ENCODE results near the gene UBE2E3. TPM values are rescaled to one million over a fixed set of nuclear protein-coding genes. Genes with fewer than 3 reads are reported as not detected.
"Not testable (repeated sequence)": the region's sequence is repeated elsewhere in the genome, so short reads cannot be mapped to it uniquely, and the experiment has no call there.

UBE2E3 gene
- 100 to 1,000 TPM in 2 of 4 donors, 10 to 100 TPM in 2; 55.5 to 131 (median 99.0) TPM for total RNA-seq

- peak; percentile 59 to 65 for DNase-seq (ENCODE audit: low spot score in 2 of 2)
- 1 to 2% methylated on average over 18 to 76 of the region's 106 CpGs for WGBS, 2 donors
Measured at GRCh38 chr2:180980106-180980942, at the start of gene UBE2E3. UBE2E3 (plus strand) TSS chr2:180980605; CDS start chr2:180982043, 1,438 bp downstream.

GRCh38 chr2:180931841-180932240, 48.6 kb upstream of the UBE2E3 start:
- TF ChIP-seq EP300 (IDR thresholded peaks at IDR 0.05) (no peak), POLR2A (IDR thresholded peaks at IDR 0.05) (no peak), CTCF (IDR thresholded peaks at IDR 0.05) (no peak)
- DNase-seq (ENCODE audit: low spot score in 2 of 2) = no peak
- no peak overlapping the region for H3K27ac ChIP-seq
- H3K9me3 ChIP-seq = no peaks in the 10 kb centered on the region
- no peak overlapping the region for H3K4me3 ChIP-seq
- no peaks in the 10 kb centered on the region for H3K36me3 ChIP-seq
- H3K4me1 ChIP-seq = no peaks in the 10 kb centered on the region
- no peaks in the 10 kb centered on the region for H3K27me3 ChIP-seq

More at GRCh38 chr2:180980106-180980942, at the start of gene UBE2E3:
- Histone ChIP-seq H3K9me3 (no peaks in the 10 kb centered on the region), H3K27ac (peak within 1 kb of the TSS; percentile 92 to 96 (median 93)), H3K36me3 (no peaks in the 10 kb centered on the region), H3K4me1 (peaks cover 0 to 42% (median 18%) of the 10 kb centered on the region in 4 donors), H3K4me3 (peak within 1 kb of the TSS; percentile 66 to 83 (median 74)), H3K27me3 (no peaks in the 10 kb centered on the region)
- TF ChIP-seq POLR2A (IDR thresholded peaks at IDR 0.05) = peak; percentile 9 to 60
- peak; percentile 82 to 95 (median 92) for TF ChIP-seq CTCF (IDR thresholded peaks at IDR 0.05)
- TF ChIP-seq EP300 (IDR thresholded peaks at IDR 0.05) = peak in 1 of 2 donors; percentile 30

GRCh38 chr2:180933332-180933731, 47.1 kb upstream of the UBE2E3 start:
- TF ChIP-seq EP300 (IDR thresholded peaks at IDR 0.05) = no peak
- no peak for TF ChIP-seq CTCF (IDR thresholded peaks at IDR 0.05)
- no peak for TF ChIP-seq POLR2A (IDR thresholded peaks at IDR 0.05)

GRCh38 chr2:180934911-180935310, 45.5 kb upstream of the UBE2E3 start:
- Histone ChIP-seq H3K36me3 (no peaks in the 10 kb centered on the region), H3K4me3 (no peak overlapping the region), H3K4me1 (no peaks in the 10 kb centered on the region), H3K27me3 (no peaks in the 10 kb centered on the region), H3K9me3 (no peaks in the 10 kb centered on the region), H3K27ac (no peak overlapping the region)
- no peak for DNase-seq (ENCODE audit: low spot score in 2 of 2)
- no peak for TF ChIP-seq CTCF (IDR thresholded peaks at IDR 0.05)
- no peak for TF ChIP-seq EP300 (IDR thresholded peaks at IDR 0.05)
- TF ChIP-seq POLR2A (IDR thresholded peaks at IDR 0.05) = no peak
- 49 to 55% methylated on average over 1 of the region's 1 CpG for WGBS, 2 donors

More at GRCh38 chr2:180933332-180933731, 47.1 kb upstream of the UBE2E3 start:
- 95 to 97% methylated on average over 1 of the region's 1 CpG for WGBS, 2 donors
- H3K27ac ChIP-seq = no peak overlapping the region
- no peak for DNase-seq (ENCODE audit: low spot score in 2 of 2)
- H3K4me1 ChIP-seq = no peaks in the 10 kb centered on the region
- no peaks in the 10 kb centered on the region for H3K27me3 ChIP-seq
- no peak overlapping the region for H3K4me3 ChIP-seq
- H3K9me3 ChIP-seq = no peaks in the 10 kb centered on the region
- H3K36me3 ChIP-seq = no peaks in the 10 kb centered on the region

- H3K36me3 ChIP-seq; H3K4me1 ChIP-seq; H3K27ac ChIP-seq; DNase-seq (ENCODE audit: low spot score in 2 of 2); H3K27me3 ChIP-seq; H3K4me3 ChIP-seq; H3K9me3 ChIP-seq: not testable (repeated sequence)
- WGBS, 2 donors = 63 to 71% methylated on average over 3 of the region's 3 CpGs
Measured at GRCh38 chr2:180937480-180937879, 42.9 kb upstream of the UBE2E3 start.
